Mucosa of gallbladder (tissue), 1 donor: ENCODE results near the gene EIF1AD. TPM values are rescaled to one million over a fixed set of nuclear protein-coding genes. Genes with fewer than 3 reads are reported as not detected.
"Not testable (repeated sequence)": the region's sequence is repeated elsewhere in the genome, so short reads cannot be mapped to it uniquely, and the experiment has no call there.

Experiments
- DNase-seq: peaks from one replicate; pipeline ENCODE4 v3.0.0-alpha.2; 2020; ENCODE audit warnings: low spot score
- total RNA-seq: library from RNA; stranded (reverse); gene quantifications from one replicate; pipeline ENCODE4 v1.2.1, GENCODE V29; 2021
- donor health status: DM: no; HTN: no; CAD: no.

Gene EIF1AD
- total RNA-seq, 1 donor from 2014 or later = 29.2 TPM

GRCh38 chr11:66022401-66023185, 20.6 kb upstream of the EIF1AD start:
- DNase-seq = peak; percentile 64

GRCh38 chr11:66020618-66021357, 18.8 kb upstream of the EIF1AD start:
- DNase-seq = peak; percentile 25

- DNase-seq = no peak
Measured at GRCh38 chr11:66020212-66020611, 18.3 kb upstream of the EIF1AD start.

- DNase-seq = no peak
Measured at GRCh38 chr11:66017321-66017720, 15.4 kb upstream of the EIF1AD start.

GRCh38 chr11:66016793-66017177, 14.8 kb upstream of the EIF1AD start:
- DNase-seq = no peak

- no peak for DNase-seq
Measured at GRCh38 chr11:66015936-66016792, 14.2 kb upstream of the EIF1AD start.

- no peak for DNase-seq
Measured at GRCh38 chr11:66015454-66015881, 13.5 kb upstream of the EIF1AD start.

GRCh38 chr11:66014804-66015453, 13.0 kb upstream of the EIF1AD start:
- DNase-seq = no peak

- DNase-seq = no peak
Measured at GRCh38 chr11:66013762-66014100, 11.8 kb upstream of the EIF1AD start.

- no peak for DNase-seq
Measured at GRCh38 chr11:66012946-66013761, 11.2 kb upstream of the EIF1AD start.

GRCh38 chr11:66012371-66012945, 10.5 kb upstream of the EIF1AD start:
- no peak for DNase-seq

GRCh38 chr11:66011785-66012303, 9.9 kb upstream of the EIF1AD start, which contains the start of gene CST6:
TSS of gene CST6 (plus strand) at chr11:66012008. CDS start at chr11:66012045, 37 bp downstream.
- DNase-seq = no peak

- DNase-seq = no peak
Measured at GRCh38 chr11:66011239-66011784, 9.4 kb upstream of the EIF1AD start.

- not testable (repeated sequence) for DNase-seq
Measured at GRCh38 chr11:66010036-66010435, 8.1 kb upstream of the EIF1AD start.

- DNase-seq = no peak
Measured at GRCh38 chr11:66008468-66009101, 6.6 kb upstream of the EIF1AD start.

- no peak for DNase-seq
Measured at GRCh38 chr11:66008095-66008467, 6.1 kb upstream of the EIF1AD start.

- no peak for DNase-seq
Measured at GRCh38 chr11:66007201-66007634, 5.3 kb upstream of the EIF1AD start.

- DNase-seq = no peak
Measured at GRCh38 chr11:66006891-66007176, 4.9 kb upstream of the EIF1AD start.

- DNase-seq = no peak
Measured at GRCh38 chr11:66006134-66006890, 4.4 kb upstream of the EIF1AD start.
